Prostate gland (tissue), 2 donors: ENCODE measurements around the gene TPM3.

Experiments used
- POLR2A ChIP-seq: fragments of 450-650 bp; IDR thresholded peaks from one replicate; pipeline ENCODE4 v1.6.1; 2016; ENCODE audit warnings: antibody characterized with exemption, mild to moderate bottlenecking
- POLR2AphosphoS5 ChIP-seq: sonication (generic); formaldehyde crosslinking; IDR thresholded peaks from one replicate; pipeline ENCODE4 v1.6.1; 2017; ENCODE audit warnings: antibody characterized with exemption
- TF ChIP-seq, protein P1 (sequence below), 4 experiments: fragments of 200-600 bp in 2 of 4; fragments of 450-650 bp in 2 of 4; sonication (generic) in 2 of 4; IDR thresholded peaks; 1 replicate in 3 of 4; 2 replicates in 1 of 4; pipeline ENCODE4 v1.5.1; 2016 to 2019; ENCODE audit warnings: antibody characterized with exemption in 4 of 4, mild to moderate bottlenecking in 2 of 4, moderate library complexity in 2 of 4

DNA sequence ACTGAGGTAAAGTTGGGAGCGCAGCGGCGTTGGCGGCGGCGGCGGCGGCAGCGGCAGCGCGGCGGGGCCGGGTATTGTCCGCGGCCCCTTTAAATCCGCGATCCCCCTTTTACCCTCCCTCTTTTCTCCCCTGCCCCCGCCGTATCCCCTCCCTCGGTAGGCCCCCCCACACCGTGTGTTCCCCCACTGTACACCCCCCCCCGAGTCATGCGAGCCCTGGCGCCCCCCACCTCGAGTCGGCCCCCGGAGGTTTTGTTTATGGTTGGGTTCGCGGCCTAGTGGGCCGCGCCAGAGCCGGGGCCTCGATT, 29.0 kb upstream of the TPM3 start:
- TF ChIP-seq POLR2A (no peak), POLR2AphosphoS5 (no peak)
- TF ChIP-seq, protein P1, sequence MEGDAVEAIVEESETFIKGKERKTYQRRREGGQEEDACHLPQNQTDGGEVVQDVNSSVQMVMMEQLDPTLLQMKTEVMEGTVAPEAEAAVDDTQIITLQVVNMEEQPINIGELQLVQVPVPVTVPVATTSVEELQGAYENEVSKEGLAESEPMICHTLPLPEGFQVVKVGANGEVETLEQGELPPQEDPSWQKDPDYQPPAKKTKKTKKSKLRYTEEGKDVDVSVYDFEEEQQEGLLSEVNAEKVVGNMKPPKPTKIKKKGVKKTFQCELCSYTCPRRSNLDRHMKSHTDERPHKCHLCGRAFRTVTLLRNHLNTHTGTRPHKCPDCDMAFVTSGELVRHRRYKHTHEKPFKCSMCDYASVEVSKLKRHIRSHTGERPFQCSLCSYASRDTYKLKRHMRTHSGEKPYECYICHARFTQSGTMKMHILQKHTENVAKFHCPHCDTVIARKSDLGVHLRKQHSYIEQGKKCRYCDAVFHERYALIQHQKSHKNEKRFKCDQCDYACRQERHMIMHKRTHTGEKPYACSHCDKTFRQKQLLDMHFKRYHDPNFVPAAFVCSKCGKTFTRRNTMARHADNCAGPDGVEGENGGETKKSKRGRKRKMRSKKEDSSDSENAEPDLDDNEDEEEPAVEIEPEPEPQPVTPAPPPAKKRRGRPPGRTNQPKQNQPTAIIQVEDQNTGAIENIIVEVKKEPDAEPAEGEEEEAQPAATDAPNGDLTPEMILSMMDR (IDR thresholded peaks at IDR 0.05) = no peak
